Measurements from ENCODE around the gene SLC2A11. TPM values are rescaled to one million over a fixed set of nuclear protein-coding genes. Genes with fewer than 3 reads are reported as not detected.

The SLC2A11 gene
- total and polyA plus RNA-seq, 11 donors: 8.7 to 31.2 (median 18.7) TPM

GRCh38 chr22:23922921-23923320 lies 65.2 kb downstream of the SLC2A11 start:
- Histone ChIP-seq H3K27ac (no peak overlapping the region), H3K4me3 (no peak overlapping the region), H3K4me1 (no peaks in the 10 kb centered on the region), H3K36me3 (peaks cover 0 to 48% (median 17%) of the 10 kb centered on the region in 9 donors), H3K27me3 (no peaks in the 10 kb centered on the region), H3K9me3 (peaks cover 0 to 18% (median 5%) of the 10 kb centered on the region in 12 donors)
- intact Hi-C loops (cut with DNase I): no loop called here
- DNase-seq: no peak
- TF ChIP-seq, protein P1, sequence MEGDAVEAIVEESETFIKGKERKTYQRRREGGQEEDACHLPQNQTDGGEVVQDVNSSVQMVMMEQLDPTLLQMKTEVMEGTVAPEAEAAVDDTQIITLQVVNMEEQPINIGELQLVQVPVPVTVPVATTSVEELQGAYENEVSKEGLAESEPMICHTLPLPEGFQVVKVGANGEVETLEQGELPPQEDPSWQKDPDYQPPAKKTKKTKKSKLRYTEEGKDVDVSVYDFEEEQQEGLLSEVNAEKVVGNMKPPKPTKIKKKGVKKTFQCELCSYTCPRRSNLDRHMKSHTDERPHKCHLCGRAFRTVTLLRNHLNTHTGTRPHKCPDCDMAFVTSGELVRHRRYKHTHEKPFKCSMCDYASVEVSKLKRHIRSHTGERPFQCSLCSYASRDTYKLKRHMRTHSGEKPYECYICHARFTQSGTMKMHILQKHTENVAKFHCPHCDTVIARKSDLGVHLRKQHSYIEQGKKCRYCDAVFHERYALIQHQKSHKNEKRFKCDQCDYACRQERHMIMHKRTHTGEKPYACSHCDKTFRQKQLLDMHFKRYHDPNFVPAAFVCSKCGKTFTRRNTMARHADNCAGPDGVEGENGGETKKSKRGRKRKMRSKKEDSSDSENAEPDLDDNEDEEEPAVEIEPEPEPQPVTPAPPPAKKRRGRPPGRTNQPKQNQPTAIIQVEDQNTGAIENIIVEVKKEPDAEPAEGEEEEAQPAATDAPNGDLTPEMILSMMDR (IDR thresholded peaks at IDR 0.05): no peak
- WGBS, 4 donors: 56 to 68% (median 66%) methylated on average over 2 of the region's 2 CpGs
- no peak for ATAC-seq

DNA sequence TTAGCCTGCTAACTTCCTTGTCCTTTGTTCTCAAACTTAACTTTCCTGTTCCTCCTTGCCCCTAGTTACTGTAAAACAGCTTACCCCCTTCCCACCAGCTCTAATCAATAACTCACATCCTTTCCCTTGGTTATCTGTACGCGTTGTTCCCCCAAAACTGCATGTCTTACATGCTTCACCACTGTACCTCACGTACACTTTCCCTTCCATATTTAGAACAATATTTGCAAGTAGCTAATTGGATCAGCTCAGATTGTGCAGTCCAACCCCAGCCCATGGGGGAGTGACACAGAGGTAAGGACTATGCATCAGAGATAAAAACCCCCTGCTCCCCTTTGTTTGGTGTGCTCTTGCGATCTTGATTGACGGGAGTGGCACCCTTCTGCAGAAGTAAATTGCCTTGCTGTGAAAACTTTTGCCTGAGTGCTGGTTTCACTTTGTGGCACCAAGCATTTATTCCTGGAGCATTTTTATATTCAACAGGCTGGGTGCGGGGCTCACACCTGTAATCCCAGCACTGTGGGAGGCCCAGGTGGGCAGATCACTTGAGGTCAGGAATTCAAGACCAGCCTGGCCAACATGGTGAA lies 67.4 kb downstream of the SLC2A11 start:
- WGBS, 4 donors: 83 to 92% (median 91%) methylated on average over 5 to 6 of the region's 6 CpGs
- TF ChIP-seq, protein P1 (IDR thresholded peaks at IDR 0.05): no peak
- TF ChIP-seq POLR2A (IDR thresholded peaks at IDR 0.05): no peak
- Histone ChIP-seq H3K9me3 (peaks cover 0 to 20% (median 5%) of the 10 kb centered on the region in 12 donors), H3K36me3 (peaks cover 0 to 59% (median 17%) of the 10 kb centered on the region in 9 donors), H3K27me3 (no peaks in the 10 kb centered on the region), H3K27ac (no peak overlapping the region), H3K4me1 (no peaks in the 10 kb centered on the region), H3K4me3 (no peak overlapping the region)
- no peak for DNase-seq
- intact Hi-C loops (cut with DNase I): loop anchor here in 1 of 10 donors (5.0 kb wide), 1 partner anchor 47 kb away; the partner anchor contains the start of gene DDT
- ATAC-seq: no peak

DNA sequence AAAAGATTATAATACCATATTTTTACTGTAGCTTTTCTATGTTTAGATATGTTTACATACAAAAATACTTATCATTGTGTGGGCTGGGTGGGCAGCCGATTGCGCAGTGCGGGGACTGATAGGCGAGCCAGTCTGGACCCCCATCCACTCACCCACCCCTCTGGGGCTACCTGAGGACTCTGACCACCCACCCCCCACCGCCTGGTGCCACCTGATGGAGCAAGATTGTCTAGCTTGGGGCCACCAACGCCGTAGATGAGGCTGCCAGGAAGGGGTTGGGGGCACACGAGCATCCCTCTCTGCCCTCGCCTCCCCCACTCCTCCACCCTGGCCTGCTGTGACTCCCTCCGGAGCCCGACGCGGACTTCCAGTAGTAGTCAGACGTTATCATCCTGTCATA lies 68.9 kb downstream of the SLC2A11 start:
- WGBS, 4 donors: 75 to 82% (median 79%) methylated on average over 14 of the region's 14 CpGs
- no peak for ATAC-seq
- H3K36me3 ChIP-seq: peaks cover 0 to 62% (median 17%) of the 10 kb centered on the region in 9 donors
- no peak overlapping the region for H3K4me3 ChIP-seq
- peaks cover 0 to 25% (median 5%) of the 10 kb centered on the region in 12 donors for H3K9me3 ChIP-seq
- no peaks in the 10 kb centered on the region for H3K27me3 ChIP-seq
- TF ChIP-seq, protein P1 (IDR thresholded peaks at IDR 0.05): no peak
- TF ChIP-seq POLR2A (IDR thresholded peaks at IDR 0.05): no peak
- intact Hi-C loops (cut with DNase I): loop anchor here in 1 of 10 donors (5.0 kb wide), 1 partner anchor 46 kb away; the partner anchor contains the start of gene DDT
- no peak overlapping the region for H3K27ac ChIP-seq
- no peaks in the 10 kb centered on the region for H3K4me1 ChIP-seq
- DNase-seq: no peak

Other genes with a start within 250 kb of the SLC2A11 start
- under 1 TPM in 2 of 9 donors, not detected in 7; 0.32 to 0.45 TPM for gene DRICH1, start 225.6 kb upstream of the SLC2A11 start, total RNA-seq
- under 1 TPM in 1 of 2 donors, not detected in 1; 0.11 TPM for gene DRICH1, start 225.6 kb upstream of the SLC2A11 start, polyA plus RNA-seq
- gene RGL4, start 166.9 kb upstream of the SLC2A11 start, total RNA-seq: under 1 TPM in 3 of 9 donors, not detected in 6; 0.21 to 0.69 (median 0.52) TPM
- gene RGL4, start 166.9 kb upstream of the SLC2A11 start, polyA plus RNA-seq: under 1 TPM; 0.42 to 0.53 TPM
- gene ZNF70, start 106.8 kb upstream of the SLC2A11 start, total RNA-seq: 1 to 10 TPM; 2.7 to 4.6 (median 3.3) TPM
- 1 to 10 TPM; 1.6 to 2.1 TPM for gene ZNF70, start 106.8 kb upstream of the SLC2A11 start, polyA plus RNA-seq
- 1 to 10 TPM in 2 of 9 donors, under 1 TPM in 4, not detected in 3; 0.63 to 3.2 (median 0.84) TPM for gene VPREB3, start 103.5 kb upstream of the SLC2A11 start, total RNA-seq
- under 1 TPM; 0.75 to 0.80 TPM for gene VPREB3, start 103.5 kb upstream of the SLC2A11 start, polyA plus RNA-seq
- not detected for gene C22orf15, start 94.9 kb upstream of the SLC2A11 start, total RNA-seq
- not detected for gene C22orf15, start 94.9 kb upstream of the SLC2A11 start, polyA plus RNA-seq
- 1,000 to 10,000 TPM in 3 of 9 donors, 100 to 1,000 TPM in 6; 374 to 1,458 (median 944) TPM for gene CHCHD10, start 89.9 kb upstream of the SLC2A11 start, total RNA-seq
- gene CHCHD10, start 89.9 kb upstream of the SLC2A11 start, polyA plus RNA-seq: 1,000 to 10,000 TPM in 1 of 2 donors, 100 to 1,000 TPM in 1; 393 to 2,069 TPM
- 10 to 100 TPM in 5 of 9 donors, 1 to 10 TPM in 4; 5.2 to 17.0 (median 10.4) TPM for gene MMP11, start 85.0 kb upstream of the SLC2A11 start, total RNA-seq
- 10 to 100 TPM in 1 of 2 donors, 1 to 10 TPM in 1; 6.2 to 10.5 TPM for gene MMP11, start 85.0 kb upstream of the SLC2A11 start, polyA plus RNA-seq
- 10 to 100 TPM; 32.8 to 54.2 (median 45.6) TPM for gene SMARCB1, start 70.9 kb upstream of the SLC2A11 start, total RNA-seq
- gene SMARCB1, start 70.9 kb upstream of the SLC2A11 start, polyA plus RNA-seq: 10 to 100 TPM; 30.2 to 75.3 TPM
- gene DERL3, start 18.9 kb upstream of the SLC2A11 start, total RNA-seq: 1 to 10 TPM in 7 of 9 donors, under 1 TPM in 2; 0.24 to 2.8 (median 1.7) TPM
- 10 to 100 TPM in 1 of 2 donors, 1 to 10 TPM in 1; 1.4 to 12.7 TPM for gene DERL3, start 18.9 kb upstream of the SLC2A11 start, polyA plus RNA-seq
- gene MIF, start 36.5 kb downstream of the SLC2A11 start, total RNA-seq: 100 to 1,000 TPM; 192 to 383 (median 229) TPM
- gene MIF, start 36.5 kb downstream of the SLC2A11 start, polyA plus RNA-seq: 100 to 1,000 TPM; 339 to 503 TPM
- gene GSTT2B, start 103.3 kb downstream of the SLC2A11 start, total RNA-seq: 10 to 100 TPM in 1 of 9 donors, 1 to 10 TPM in 7, under 1 TPM in 1; 0.81 to 15.5 (median 6.2) TPM
- 10 to 100 TPM in 1 of 2 donors, 1 to 10 TPM in 1; 6.6 to 19.9 TPM for gene GSTT2B, start 103.3 kb downstream of the SLC2A11 start, polyA plus RNA-seq
- 1 to 10 TPM in 5 of 9 donors, not detected in 4; 1.1 to 2.3 (median 2.2) TPM for gene DDTL, start 109.0 kb downstream of the SLC2A11 start, total RNA-seq
- gene DDTL, start 109.0 kb downstream of the SLC2A11 start, polyA plus RNA-seq: 1 to 10 TPM; 2.8 to 6.7 TPM
- 100 to 1,000 TPM; 117 to 210 (median 153) TPM for gene DDT, start 116.6 kb downstream of the SLC2A11 start, total RNA-seq
- 100 to 1,000 TPM; 301 to 399 TPM for gene DDT, start 116.6 kb downstream of the SLC2A11 start, polyA plus RNA-seq
- under 1 TPM in 1 of 9 donors, not detected in 8; 0.60 TPM for gene GSTT2, start 122.3 kb downstream of the SLC2A11 start, total RNA-seq
- 1 to 10 TPM in 1 of 2 donors, under 1 TPM in 1; 0.30 to 2.1 TPM for gene GSTT2, start 122.3 kb downstream of the SLC2A11 start, polyA plus RNA-seq
- not detected for gene GSTT4, start 147.6 kb downstream of the SLC2A11 start, total RNA-seq
- gene GSTT4, start 147.6 kb downstream of the SLC2A11 start, polyA plus RNA-seq: not detected
- gene CABIN1, start 153.4 kb downstream of the SLC2A11 start, total RNA-seq: 10 to 100 TPM; 22.3 to 47.7 (median 33.9) TPM
- gene CABIN1, start 153.4 kb downstream of the SLC2A11 start, polyA plus RNA-seq: 10 to 100 TPM; 22.1 to 27.4 TPM